Endothelial cell of umbilical vein (primary cell): ENCODE measurements around the gene NAXE.

Experiments
- EZH2 ChIP-seq: IDR thresholded peaks from 2 replicates; pipeline ENCODE4 v1.6.1; 2012; ENCODE audit warnings: borderline replicate concordance, low read depth, mild to moderate bottlenecking, moderate library complexity, low read length, inconsistent platforms; ENCODE audit not compliant: severe bottlenecking
- GATA2 ChIP-seq: IDR thresholded peaks from 2 replicates; pipeline ENCODE4 v1.7.0; 2011; ENCODE audit warnings: low read depth, mild to moderate bottlenecking, moderate library complexity, mixed read lengths, low read length; ENCODE audit not compliant: insufficient read length, insufficient read depth
- MAX ChIP-seq: IDR thresholded peaks from 2 replicates; pipeline ENCODE4 v1.6.1; 2011; ENCODE audit not compliant: insufficient read depth, insufficient read length

GRCh38 chr1:156615946-156616345 is 24.4 kb downstream of the NAXE start:
- TF ChIP-seq EZH2, result no peak
- TF ChIP-seq MAX, result no peak
- TF ChIP-seq GATA2, result no peak
